Measurements from ENCODE around the gene POLD2.

The POLD2 gene

GRCh38 chr7:44098092-44099068 is 25.0 kb downstream of the POLD2 start:
- WGBS, 2 donors (ENCODE audit: extremely low coverage in 2 of 2, insufficient read length in 2 of 2, insufficient replicate concordance in 1 of 2) = no CpG with 5 or more reads among the region's 6 CpGs
- H3K27me3 ChIP-seq (ENCODE audit: control insufficient read depth in 3 of 3, insufficient read depth in 3 of 3, low read depth in 1 of 3, low read length in 3 of 3) = peaks cover 0 to 5% (median 3%) of the 10 kb centered on the region in 3 experiments

GRCh38 chr7:44097064-44097932 is 26.1 kb downstream of the POLD2 start:
- WGBS, 2 donors (ENCODE audit: extremely low coverage in 2 of 2, insufficient read length in 2 of 2, insufficient replicate concordance in 1 of 2) = no CpG with 5 or more reads among the region's 9 CpGs
- DNase-seq (ENCODE audit: low spot score) = no peak
- H2AK5ac ChIP-seq (ENCODE audit: low read depth, low read length) = no peak overlapping the region

More at GRCh38 chr7:44098092-44099068, 25.0 kb downstream of the POLD2 start:
- H3K79me1 ChIP-seq (ENCODE audit: low read depth, low read length) = no peaks in the 10 kb centered on the region
- no peak overlapping the region for H2BK15ac ChIP-seq (ENCODE audit: low read length)
- no peak overlapping the region for H2AFZ ChIP-seq (ENCODE audit: low read length)
- no peaks in the 10 kb centered on the region for H3K9me3 ChIP-seq (replicated peaks in 1 of 2; ENCODE audit: control insufficient read depth in 2 of 2, insufficient read depth in 1 of 2, low read depth in 1 of 2, low read length in 2 of 2)
- H3K27ac ChIP-seq (replicated peaks; ENCODE audit: low read length) = no peak overlapping the region
- no peak overlapping the region for H3K23ac ChIP-seq (ENCODE audit: low read depth, low read length, poor library complexity)
- no peak overlapping the region for H3K4me3 ChIP-seq (ENCODE audit: low read length in 2 of 2)
- H3K4me1 ChIP-seq (ENCODE audit: control insufficient read depth in 2 of 2, insufficient read depth in 1 of 2, low read depth in 1 of 2, low read length in 2 of 2) = peaks cover 0 to 5% of the 10 kb centered on the region in 2 donors
- no peak overlapping the region for H3K9ac ChIP-seq (ENCODE audit: low read depth, low read length, poor library complexity)
- H4K91ac ChIP-seq (ENCODE audit: low read depth, low read length, poor library complexity) = no peak overlapping the region
- no peak overlapping the region for H2BK120ac ChIP-seq (ENCODE audit: low read depth, low read length)
- H2BK5ac ChIP-seq (ENCODE audit: low read length) = no peak overlapping the region
- H2AK5ac ChIP-seq (ENCODE audit: low read depth, low read length) = no peak overlapping the region
- no peak overlapping the region for H3K4me2 ChIP-seq (ENCODE audit: insufficient read depth, low read length, poor library complexity, severe bottlenecking)
- H2BK12ac ChIP-seq (ENCODE audit: low read length) = no peak overlapping the region
- no peak overlapping the region for H4K8ac ChIP-seq (ENCODE audit: low read depth, low read length)
- no peak for DNase-seq (ENCODE audit: low spot score)
- H3K18ac ChIP-seq (ENCODE audit: low read length) = no peak overlapping the region
- no peak overlapping the region for H3K14ac ChIP-seq (ENCODE audit: low read length)
- H3K36me3 ChIP-seq (replicated peaks in 1 of 2; ENCODE audit: control insufficient read depth in 2 of 2, insufficient read depth in 2 of 2, low read length in 2 of 2) = no peaks in the 10 kb centered on the region
- no peak overlapping the region for H3K4ac ChIP-seq (ENCODE audit: low read length)

GRCh38 chr7:44096326-44096881 is 26.9 kb downstream of the POLD2 start:
- Histone ChIP-seq H3K9ac (ENCODE audit: low read depth, low read length, poor library complexity) (no peak overlapping the region), H3K18ac (ENCODE audit: low read length) (no peak overlapping the region), H3K27ac (replicated peaks; ENCODE audit: low read length) (no peak overlapping the region), H2BK5ac (ENCODE audit: low read length) (no peak overlapping the region), H2BK12ac (ENCODE audit: low read length) (no peak overlapping the region), H3K79me1 (ENCODE audit: low read depth, low read length) (no peaks in the 10 kb centered on the region), H3K4ac (ENCODE audit: low read length) (no peak overlapping the region), H3K4me3 (ENCODE audit: low read length in 2 of 2) (no peak overlapping the region), H4K8ac (ENCODE audit: low read depth, low read length) (no peak overlapping the region), H2BK120ac (ENCODE audit: low read depth, low read length) (no peak overlapping the region), H2AFZ (ENCODE audit: low read length) (peak overlapping the region; percentile 24), H3K4me2 (ENCODE audit: insufficient read depth, low read length, poor library complexity, severe bottlenecking) (no peak overlapping the region), H3K9me3 (replicated peaks in 1 of 2; ENCODE audit: control insufficient read depth in 2 of 2, insufficient read depth in 1 of 2, low read depth in 1 of 2, low read length in 2 of 2) (no peaks in the 10 kb centered on the region), H3K4me1 (ENCODE audit: control insufficient read depth in 2 of 2, insufficient read depth in 1 of 2, low read depth in 1 of 2, low read length in 2 of 2) (peaks cover 0 to 5% of the 10 kb centered on the region in 2 donors), H4K91ac (ENCODE audit: low read depth, low read length, poor library complexity) (no peak overlapping the region), H2BK15ac (ENCODE audit: low read length) (no peak overlapping the region), H3K36me3 (replicated peaks in 1 of 2; ENCODE audit: control insufficient read depth in 2 of 2, insufficient read depth in 2 of 2, low read length in 2 of 2) (no peaks in the 10 kb centered on the region), H3K23ac (ENCODE audit: low read depth, low read length, poor library complexity) (no peak overlapping the region), H3K14ac (ENCODE audit: low read length) (no peak overlapping the region), H3K27me3 (ENCODE audit: control insufficient read depth in 3 of 3, insufficient read depth in 3 of 3, low read depth in 1 of 3, low read length in 3 of 3) (peaks cover 0 to 3% (median 0%) of the 10 kb centered on the region in 3 experiments), H2AK5ac (ENCODE audit: low read depth, low read length) (no peak overlapping the region)
- DNase-seq (ENCODE audit: low spot score) = no peak
- WGBS, 2 donors (ENCODE audit: extremely low coverage in 2 of 2, insufficient read length in 2 of 2, insufficient replicate concordance in 1 of 2) = no CpG with 5 or more reads among the region's 8 CpGs

More at GRCh38 chr7:44097064-44097932, 26.1 kb downstream of the POLD2 start:
- Histone ChIP-seq H2BK15ac (ENCODE audit: low read length) (no peak overlapping the region), H2BK12ac (ENCODE audit: low read length) (no peak overlapping the region), H3K14ac (ENCODE audit: low read length) (no peak overlapping the region), H3K4me1 (ENCODE audit: control insufficient read depth in 2 of 2, insufficient read depth in 1 of 2, low read depth in 1 of 2, low read length in 2 of 2) (peaks cover 0 to 5% of the 10 kb centered on the region in 2 donors), H3K9ac (ENCODE audit: low read depth, low read length, poor library complexity) (no peak overlapping the region), H3K36me3 (replicated peaks in 1 of 2; ENCODE audit: control insufficient read depth in 2 of 2, insufficient read depth in 2 of 2, low read length in 2 of 2) (no peaks in the 10 kb centered on the region), H3K18ac (ENCODE audit: low read length) (no peak overlapping the region), H2AFZ (ENCODE audit: low read length) (peak overlapping the region; percentile 24), H3K27me3 (ENCODE audit: control insufficient read depth in 3 of 3, insufficient read depth in 3 of 3, low read depth in 1 of 3, low read length in 3 of 3) (peaks cover 0 to 3% (median 0%) of the 10 kb centered on the region in 3 experiments), H3K9me3 (replicated peaks in 1 of 2; ENCODE audit: control insufficient read depth in 2 of 2, insufficient read depth in 1 of 2, low read depth in 1 of 2, low read length in 2 of 2) (no peaks in the 10 kb centered on the region), H3K27ac (replicated peaks; ENCODE audit: low read length) (no peak overlapping the region), H2BK5ac (ENCODE audit: low read length) (no peak overlapping the region), H3K4me2 (ENCODE audit: insufficient read depth, low read length, poor library complexity, severe bottlenecking) (no peak overlapping the region), H3K4me3 (ENCODE audit: low read length in 2 of 2) (no peak overlapping the region), H3K23ac (ENCODE audit: low read depth, low read length, poor library complexity) (no peak overlapping the region), H2BK120ac (ENCODE audit: low read depth, low read length) (no peak overlapping the region), H3K4ac (ENCODE audit: low read length) (no peak overlapping the region), H4K91ac (ENCODE audit: low read depth, low read length, poor library complexity) (no peak overlapping the region), H3K79me1 (ENCODE audit: low read depth, low read length) (no peaks in the 10 kb centered on the region), H4K8ac (ENCODE audit: low read depth, low read length) (no peak overlapping the region)

Measured in neuronal stem cell (in vitro differentiated cells).